MM.1S (cell line): ENCODE results near the gene ZNF101.

Experiments used
- DNase-seq: peaks from one replicate; pipeline ENCODE4 v3.0.0-alpha.2; 2015
- H2AFZ ChIP-seq: fragments of 300-600 bp; sonication (generic); 2 replicates; pipeline ENCODE4 v1.6.0; 2016; ENCODE audit warnings: antibody characterized with exemption, low read length
- H3F3A ChIP-seq: fragments of 300-600 bp; sonication (generic); 2 replicates; pipeline ENCODE4 v1.6.1; 2016; ENCODE audit warnings: mild to moderate bottlenecking, antibody characterized with exemption, low read length, moderate library complexity, mixed read lengths; ENCODE audit not compliant: insufficient read depth
- H3K27ac ChIP-seq: fragments of 300-600 bp; sonication (generic); 2 replicates; pipeline ENCODE4 v1.5.1; 2016; ENCODE audit warnings: mild to moderate bottlenecking, low read length
- H3K27me3 ChIP-seq: fragments of 300-600 bp; sonication (generic); replicated peaks from 2 replicates; pipeline ENCODE4 v1.6.0; 2016; ENCODE audit warnings: low read length; ENCODE audit not compliant: insufficient read depth
- H3K36me3 ChIP-seq: fragments of 300-600 bp; sonication (generic); replicated peaks from 2 replicates; pipeline ENCODE4 v1.6.1; 2016; ENCODE audit warnings: mild to moderate bottlenecking, low read length, mixed read lengths; ENCODE audit not compliant: insufficient read depth
- H3K4me1 ChIP-seq: fragments of 300-600 bp; sonication (generic); 2 replicates; pipeline ENCODE4 v1.6.1; 2016; ENCODE audit warnings: low read length, mixed read lengths
- H3K4me2 ChIP-seq: fragments of 300-600 bp; sonication (generic); 2 replicates; pipeline ENCODE4 v1.6.0; 2016; ENCODE audit warnings: low read depth, low read length
- H3K4me3 ChIP-seq: fragments of 300-600 bp; sonication (generic); 2 replicates; pipeline ENCODE4 v1.5.1; 2016; ENCODE audit warnings: low read length, mixed read lengths
- H3K79me2 ChIP-seq: fragments of 300-600 bp; sonication (generic); 2 replicates; pipeline ENCODE4 v1.6.1; 2016; ENCODE audit warnings: mixed run types, low read length, mixed read lengths
- H3K9ac ChIP-seq: fragments of 300-600 bp; sonication (generic); 2 replicates; pipeline ENCODE4 v1.6.1; 2016; ENCODE audit warnings: low read length, mixed read lengths
- H3K9me2 ChIP-seq: fragments of 300-600 bp; sonication (generic); replicated peaks from 2 replicates; pipeline ENCODE4 v1.6.1; 2016; ENCODE audit warnings: mild to moderate bottlenecking, low read length, mixed read lengths; ENCODE audit not compliant: insufficient read depth
- H3K9me3 ChIP-seq: fragments of 300-600 bp; sonication (generic); replicated peaks from 2 replicates; pipeline ENCODE4 v1.6.1; 2016; ENCODE audit warnings: mild to moderate bottlenecking, low read length, mixed read lengths; ENCODE audit not compliant: insufficient read depth
- H4K20me1 ChIP-seq: fragments of 300-600 bp; sonication (generic); 2 replicates; pipeline ENCODE4 v1.6.1; 2016; ENCODE audit warnings: mild to moderate bottlenecking, low read length, moderate library complexity, mixed read lengths; ENCODE audit not compliant: insufficient read depth
- CTCF ChIP-seq: fragments of 300-600 bp; sonication (generic); IDR thresholded peaks from 2 replicates; pipeline ENCODE4 v1.5.1; 2016; ENCODE audit warnings: antibody characterized with exemption, low read length, mixed read lengths
- EZH2 ChIP-seq: fragments of 300-600 bp; sonication (generic); optimal IDR thresholded peaks from 2 replicates; pipeline ENCODE3; 2017; ENCODE audit warnings: low read depth, mild to moderate bottlenecking, antibody characterized with exemption, low read length, mixed read lengths
- EZH2phosphoT487 ChIP-seq: fragments of 300-600 bp; sonication (generic); IDR thresholded peaks from 2 replicates; pipeline ENCODE4 v1.6.1; 2018; ENCODE audit warnings: antibody characterized with exemption, low read length

Gene ZNF101

DNA sequence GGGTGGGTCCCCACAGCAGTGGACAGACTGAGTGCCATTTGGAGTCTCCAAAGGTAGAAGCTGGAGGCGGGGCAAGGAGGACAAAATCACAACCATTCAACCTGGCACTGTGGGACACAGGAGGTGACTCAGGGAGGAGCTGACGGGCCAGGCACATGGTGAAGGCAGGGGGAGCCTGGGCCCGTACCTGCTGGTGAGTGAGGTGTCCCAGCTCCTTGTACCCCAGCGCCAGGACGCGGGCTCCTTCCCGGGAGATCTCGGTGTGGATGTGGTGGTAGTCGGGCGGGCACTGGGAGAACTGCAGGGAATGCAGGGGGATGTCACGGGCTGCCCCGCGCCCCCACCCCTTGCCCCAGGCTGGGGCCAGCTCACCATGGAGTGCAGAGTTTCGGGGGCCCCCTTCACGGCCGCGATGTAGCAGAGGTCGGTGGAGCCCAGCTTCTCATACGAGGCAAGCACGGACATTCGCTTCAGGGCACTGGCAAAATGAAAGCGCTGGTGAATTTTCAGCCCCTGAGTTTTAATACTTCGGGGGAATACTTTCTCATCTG lies 15.0 kb upstream of the ZNF101 start:
- 0 out of 2 replicates have a peak, but pooled peaks cover 3% of the 10 kb centered on the region for H3K79me2 ChIP-seq
- H3K4me3 ChIP-seq = no peak overlapping the region
- H3F3A ChIP-seq = no peaks in the 10 kb centered on the region
- H3K27me3 ChIP-seq = no peaks in the 10 kb centered on the region
- no peaks in the 10 kb centered on the region; the same call in 1 of the 2 replicates for H3K36me3 ChIP-seq
- no peak overlapping the region for H3K4me2 ChIP-seq
- no peaks in the 10 kb centered on the region for H3K9me3 ChIP-seq
- H3K9ac ChIP-seq = no peak overlapping the region
- no peak for DNase-seq
- no peaks in the 10 kb centered on the region for H3K9me2 ChIP-seq
- no peak overlapping the region for H2AFZ ChIP-seq
- no peak for TF ChIP-seq CTCF
- no peak for TF ChIP-seq EZH2phosphoT487
- TF ChIP-seq EZH2 = no peak
- no peaks in the 10 kb centered on the region for H3K4me1 ChIP-seq
- H4K20me1 ChIP-seq = no peaks in the 10 kb centered on the region
- H3K27ac ChIP-seq = no peak overlapping the region

DNA sequence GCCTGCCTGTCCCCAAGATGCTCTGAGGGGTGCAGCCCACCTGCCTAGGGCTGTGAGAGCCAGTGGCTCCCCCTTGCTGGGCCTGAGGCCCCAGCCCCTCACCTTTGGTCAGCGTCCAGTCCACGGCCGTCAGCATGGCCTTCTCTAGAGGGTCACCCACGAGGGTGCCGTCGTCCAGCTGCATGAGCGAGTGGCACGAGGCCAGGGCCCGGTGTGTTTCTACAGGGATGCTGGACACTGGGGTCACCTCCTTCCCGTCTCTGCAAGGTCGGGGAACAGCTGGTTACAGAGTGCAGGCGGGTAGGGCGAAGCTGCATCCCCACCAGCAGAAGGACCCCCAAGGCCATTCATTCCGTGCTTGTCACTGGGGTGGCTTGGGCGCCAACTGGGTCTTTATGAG lies 14.2 kb upstream of the ZNF101 start:
- no peak overlapping the region for H3K4me2 ChIP-seq
- no peak overlapping the region for H3K4me3 ChIP-seq
- H4K20me1 ChIP-seq = no peaks in the 10 kb centered on the region
- H3K9me3 ChIP-seq = no peaks in the 10 kb centered on the region
- H3K4me1 ChIP-seq = no peaks in the 10 kb centered on the region
- H3K27me3 ChIP-seq = no peaks in the 10 kb centered on the region
- no peak for TF ChIP-seq CTCF
- no peak for TF ChIP-seq EZH2phosphoT487
- no peak for TF ChIP-seq EZH2
- no peak overlapping the region for H3K9ac ChIP-seq
- H3K36me3 ChIP-seq = no peaks in the 10 kb centered on the region; the same call in none of the 2 replicates
- H3K79me2 ChIP-seq = peaks cover 3% of the 10 kb centered on the region; the same call in 1 of the 2 replicates
- H3F3A ChIP-seq = no peaks in the 10 kb centered on the region
- H3K27ac ChIP-seq = no peak overlapping the region
- no peak overlapping the region for H2AFZ ChIP-seq
- H3K9me2 ChIP-seq = no peaks in the 10 kb centered on the region
- no peak for DNase-seq

DNA sequence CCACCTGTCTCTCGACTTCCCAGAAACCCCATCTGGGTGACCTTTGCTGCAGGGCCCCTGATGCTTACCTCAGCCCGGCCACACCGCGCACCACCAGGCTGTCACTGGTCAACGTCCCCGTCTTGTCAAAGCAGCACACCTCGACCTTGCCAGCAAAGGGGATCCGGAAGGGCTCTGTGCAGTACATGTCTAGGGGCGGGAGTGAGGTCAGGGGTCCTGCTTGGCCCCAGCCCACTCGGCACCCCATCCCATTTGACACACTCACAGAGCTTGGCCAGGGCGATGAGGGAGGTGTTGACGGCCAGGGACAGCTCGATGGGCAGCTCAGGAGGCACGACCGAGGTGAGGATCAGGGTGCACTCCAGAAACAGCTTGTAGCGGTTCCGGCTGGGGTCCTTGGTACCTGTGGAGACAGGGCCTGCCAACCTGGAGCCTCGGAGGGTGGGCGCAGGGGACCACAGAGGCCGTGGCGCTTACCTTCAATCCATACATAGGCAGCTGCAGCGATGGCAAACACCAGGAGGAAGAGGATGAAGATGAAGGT lies 13.5 kb upstream of the ZNF101 start:
- no peak overlapping the region for H2AFZ ChIP-seq

More for the DNA sequence above, 13.5 kb upstream of the ZNF101 start:
- no peak overlapping the region for H3K27ac ChIP-seq
- H3K4me1 ChIP-seq = no peaks in the 10 kb centered on the region
- H3K9me3 ChIP-seq = no peaks in the 10 kb centered on the region
- DNase-seq = no peak
- no peak overlapping the region for H3K9ac ChIP-seq
- H3K27me3 ChIP-seq = no peaks in the 10 kb centered on the region
- peaks cover 10% of the 10 kb centered on the region; the same call in 1 of the 2 replicates for H3K79me2 ChIP-seq
- no peak for TF ChIP-seq EZH2phosphoT487
- TF ChIP-seq CTCF = no peak
- no peak for TF ChIP-seq EZH2
- no peak overlapping the region for H3K4me3 ChIP-seq
- H3K4me2 ChIP-seq = no peak overlapping the region
- no peaks in the 10 kb centered on the region for H3F3A ChIP-seq
- no peaks in the 10 kb centered on the region for H4K20me1 ChIP-seq
- H3K9me2 ChIP-seq = no peaks in the 10 kb centered on the region
- peaks cover 5% of the 10 kb centered on the region for H3K36me3 ChIP-seq
